ENCODE data around the gene PAXX.
A peak's percentile ranks its signal among the peaks of the same experiment; 100 is the strongest.

The PAXX gene

GRCh38 chr9:136978073-136978864, 14.0 kb upstream of the PAXX start:
- no peak for TF ChIP-seq CTCF (IDR thresholded peaks at IDR 0.05; ENCODE audit: low read depth, low read length)
- H3K4me3 ChIP-seq (ENCODE audit: low read depth, low read length), result peak overlapping the region; percentile 46

- H3K4me3 ChIP-seq (ENCODE audit: low read depth, low read length), result no peak overlapping the region
- TF ChIP-seq CTCF (IDR thresholded peaks at IDR 0.05; ENCODE audit: low read depth, low read length), result no peak
Observed at GRCh38 chr9:136978865-136979544, 13.2 kb upstream of the PAXX start.

GRCh38 chr9:136979769-136980587, 12.2 kb upstream of the PAXX start:
- no peak for TF ChIP-seq CTCF (IDR thresholded peaks at IDR 0.05; ENCODE audit: low read depth, low read length)

GRCh38 chr9:136980669-136981478, 11.3 kb upstream of the PAXX start:
- H3K4me3 ChIP-seq (ENCODE audit: low read depth, low read length), result no peak overlapping the region
- no peak for TF ChIP-seq CTCF (IDR thresholded peaks at IDR 0.05; ENCODE audit: low read depth, low read length)

More at GRCh38 chr9:136979769-136980587, 12.2 kb upstream of the PAXX start:
- H3K4me3 ChIP-seq (ENCODE audit: low read depth, low read length), result no peak overlapping the region

GRCh38 chr9:136981588-136982231, 10.5 kb upstream of the PAXX start:
- TF ChIP-seq CTCF (IDR thresholded peaks at IDR 0.05; ENCODE audit: low read depth, low read length), result no peak
- H3K4me3 ChIP-seq (ENCODE audit: low read depth, low read length), result no peak overlapping the region

GRCh38 chr9:136982232-136983051, 9.8 kb upstream of the PAXX start, which contains the start of gene LCNL1:
Gene LCNL1 (plus strand): TSS chr9:136982993. CDS start chr9:136983587, 594 bp downstream.
- TF ChIP-seq CTCF (IDR thresholded peaks at IDR 0.05; ENCODE audit: low read depth, low read length), result no peak
- H3K4me3 ChIP-seq (ENCODE audit: low read depth, low read length), result no peak within 1 kb of the TSS

Data from WI38 (cell line).